ENCODE data around the gene ARMC2. TPM values are rescaled to one million over a fixed set of nuclear protein-coding genes. Genes with fewer than 3 reads are reported as not detected.
A peak's percentile ranks its signal among the peaks of the same experiment; 100 is the strongest.

Gene ARMC2
- total RNA-seq, 6 donors from 2014 or later: 4.1 to 24.0 (median 7.8) TPM

DNA sequence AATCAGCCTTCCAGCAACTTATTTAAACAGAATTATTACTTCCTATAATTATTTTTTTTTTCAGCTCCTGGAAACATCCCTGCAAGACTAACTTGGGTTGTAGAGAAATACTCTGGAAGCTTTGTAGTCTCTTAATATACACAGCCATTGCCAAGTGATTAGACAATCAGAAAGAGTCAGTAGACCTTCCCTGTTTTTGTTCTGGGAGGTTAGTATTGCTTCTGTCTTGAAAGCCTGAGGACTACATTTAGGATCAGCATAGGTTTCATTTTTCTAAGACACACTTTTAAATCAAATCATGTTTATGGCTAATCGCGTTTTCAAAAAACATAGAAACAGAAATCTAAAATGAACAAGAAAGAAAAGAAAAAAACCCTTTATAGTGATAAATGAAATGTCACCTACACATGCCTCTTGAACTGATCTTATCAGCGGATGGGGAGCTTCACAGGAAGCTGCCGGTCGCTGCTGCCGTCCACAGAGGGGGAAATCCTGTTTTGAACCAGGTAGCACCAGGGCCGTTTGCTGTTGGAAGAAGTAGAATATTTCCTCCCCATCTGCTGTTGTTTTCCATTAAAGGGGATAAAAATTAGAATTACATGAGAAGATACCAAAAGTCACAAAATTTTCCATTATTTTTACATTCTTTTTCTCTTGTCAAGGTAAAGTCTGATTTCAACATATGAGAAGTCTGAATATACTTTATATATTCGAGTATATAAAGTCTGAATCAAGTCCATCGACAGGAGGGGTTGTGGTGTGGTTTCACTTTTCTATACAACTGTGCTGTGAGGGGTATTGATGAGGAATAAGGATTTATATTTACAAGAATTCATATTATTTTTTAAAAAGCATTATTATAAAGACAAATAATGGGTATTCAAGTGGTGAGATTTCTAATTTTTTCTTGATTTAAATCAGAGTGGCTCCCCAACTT is 94.6 kb downstream of the ARMC2 start:
- Histone ChIP-seq H3K36me3 (no peaks in the 10 kb centered on the region), H3K4me3 (peak overlapping the region in 1 of 4 donors; percentile 7), H3K4me1 (peaks cover 35 to 55% (median 49%) of the 10 kb centered on the region in 4 donors), H3K27me3 (no peaks in the 10 kb centered on the region), H3K27ac (peak overlapping the region in 2 of 4 donors; percentile 81 to 84), H3K9me3 (no peaks in the 10 kb centered on the region)
- no peak for TF ChIP-seq EP300 (IDR thresholded peaks at IDR 0.05)
- 30 to 35% methylated on average over 9 of the region's 9 CpGs for WGBS, 2 donors
- ATAC-seq (ENCODE audit: low FRiP score in 2 of 2) (no peak), DNase-seq (no peak)

DNA sequence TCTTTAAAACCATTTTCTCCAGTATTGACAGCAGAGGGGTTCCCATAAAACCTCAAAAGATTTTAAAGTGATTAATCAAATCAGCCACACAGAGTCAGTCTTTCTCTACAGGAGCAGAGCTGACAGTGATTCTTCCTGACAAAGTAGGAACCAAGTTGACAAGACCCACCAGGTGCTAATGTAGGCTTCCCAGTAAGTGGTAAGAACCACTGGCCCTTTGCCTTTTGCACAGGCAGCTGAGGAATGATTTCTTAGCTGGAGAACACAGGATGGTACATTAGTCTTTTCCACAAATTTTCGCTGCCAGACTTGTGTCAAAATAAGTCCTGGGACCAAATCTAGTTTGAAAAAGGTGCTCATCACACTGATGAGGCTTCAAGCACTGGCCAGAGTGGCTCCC is 95.8 kb downstream of the ARMC2 start:
- H3K36me3 ChIP-seq: no peaks in the 10 kb centered on the region
- H3K27ac ChIP-seq: peak overlapping the region; percentile 72 to 84 (median 80)
- H3K4me1 ChIP-seq: peaks cover 44 to 67% (median 60%) of the 10 kb centered on the region in 4 donors
- H3K4me3 ChIP-seq: no peak overlapping the region
- TF ChIP-seq POLR2A (IDR thresholded peaks at IDR 0.05) (no peak), POLR2AphosphoS5 (IDR thresholded peaks at IDR 0.05) (no peak)
- TF ChIP-seq, protein P1, sequence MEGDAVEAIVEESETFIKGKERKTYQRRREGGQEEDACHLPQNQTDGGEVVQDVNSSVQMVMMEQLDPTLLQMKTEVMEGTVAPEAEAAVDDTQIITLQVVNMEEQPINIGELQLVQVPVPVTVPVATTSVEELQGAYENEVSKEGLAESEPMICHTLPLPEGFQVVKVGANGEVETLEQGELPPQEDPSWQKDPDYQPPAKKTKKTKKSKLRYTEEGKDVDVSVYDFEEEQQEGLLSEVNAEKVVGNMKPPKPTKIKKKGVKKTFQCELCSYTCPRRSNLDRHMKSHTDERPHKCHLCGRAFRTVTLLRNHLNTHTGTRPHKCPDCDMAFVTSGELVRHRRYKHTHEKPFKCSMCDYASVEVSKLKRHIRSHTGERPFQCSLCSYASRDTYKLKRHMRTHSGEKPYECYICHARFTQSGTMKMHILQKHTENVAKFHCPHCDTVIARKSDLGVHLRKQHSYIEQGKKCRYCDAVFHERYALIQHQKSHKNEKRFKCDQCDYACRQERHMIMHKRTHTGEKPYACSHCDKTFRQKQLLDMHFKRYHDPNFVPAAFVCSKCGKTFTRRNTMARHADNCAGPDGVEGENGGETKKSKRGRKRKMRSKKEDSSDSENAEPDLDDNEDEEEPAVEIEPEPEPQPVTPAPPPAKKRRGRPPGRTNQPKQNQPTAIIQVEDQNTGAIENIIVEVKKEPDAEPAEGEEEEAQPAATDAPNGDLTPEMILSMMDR (IDR thresholded peaks at IDR 0.05): no peak
- no peaks in the 10 kb centered on the region for H3K27me3 ChIP-seq
- 85 to 100% methylated on average over 1 of the region's 1 CpG for WGBS, 2 donors
- ATAC-seq (ENCODE audit: low FRiP score in 2 of 2): no peak
- no peak for DNase-seq
- H3K9me3 ChIP-seq: no peaks in the 10 kb centered on the region

DNA sequence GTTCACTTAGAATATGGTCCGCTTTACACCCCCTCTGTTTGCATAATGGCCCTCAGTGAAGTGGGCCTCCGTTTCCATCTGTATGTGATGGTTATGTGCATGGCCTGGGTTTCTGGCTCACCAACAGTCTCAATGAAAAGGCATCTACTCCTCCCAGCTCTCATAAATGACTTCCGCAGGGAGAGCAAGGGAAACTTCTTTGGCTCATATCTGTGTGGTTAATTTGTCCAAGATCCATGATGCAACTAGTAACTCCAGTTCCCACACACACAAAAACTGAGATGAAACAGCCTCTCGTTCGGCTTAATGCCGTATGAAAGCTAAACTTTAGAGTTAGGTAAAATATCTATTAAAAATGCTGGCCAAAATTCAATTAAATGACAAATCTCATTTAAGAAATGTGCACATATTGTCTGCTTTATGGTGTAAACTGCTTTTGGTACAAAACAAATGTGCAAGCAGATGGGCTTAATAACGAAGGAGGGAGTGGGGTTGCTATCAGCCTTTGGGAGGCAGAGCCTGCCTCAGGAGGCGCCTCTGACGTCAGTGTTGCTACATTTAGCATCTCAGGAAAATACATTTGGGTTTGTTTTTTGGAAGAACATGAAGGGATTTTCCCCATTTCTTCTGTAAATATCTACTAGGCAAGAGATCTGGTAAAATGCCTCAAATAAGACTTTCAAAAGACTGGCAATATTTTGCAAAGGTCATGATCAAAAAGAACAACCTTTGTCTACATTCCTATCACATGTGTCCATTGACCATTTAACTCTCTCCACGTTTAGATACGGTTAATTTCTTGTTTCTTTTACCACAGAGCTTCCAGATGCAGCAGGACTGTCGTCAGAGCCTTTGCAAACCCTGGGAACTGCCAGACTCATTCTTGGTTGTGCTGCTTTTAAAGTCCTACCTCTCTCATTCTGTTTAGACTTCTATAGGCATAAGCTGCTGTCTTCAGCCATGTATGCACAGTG is 96.8 kb downstream of the ARMC2 start:
- Histone ChIP-seq H3K27me3 (no peaks in the 10 kb centered on the region), H3K9me3 (no peaks in the 10 kb centered on the region), H3K4me3 (peak overlapping the region in 1 of 4 donors; percentile 7), H3K27ac (peak overlapping the region; percentile 72 to 84 (median 80)), H3K36me3 (no peaks in the 10 kb centered on the region), H3K4me1 (peaks cover 44 to 67% (median 60%) of the 10 kb centered on the region in 4 donors)
- 63 to 64% methylated on average over 12 of the region's 12 CpGs for WGBS, 2 donors
- TF ChIP-seq POLR2A (IDR thresholded peaks at IDR 0.05) (no peak), POLR2AphosphoS5 (IDR thresholded peaks at IDR 0.05) (no peak)
- no peak for DNase-seq
- ATAC-seq (ENCODE audit: low FRiP score in 2 of 2): peak; percentile 35 to 72

DNA sequence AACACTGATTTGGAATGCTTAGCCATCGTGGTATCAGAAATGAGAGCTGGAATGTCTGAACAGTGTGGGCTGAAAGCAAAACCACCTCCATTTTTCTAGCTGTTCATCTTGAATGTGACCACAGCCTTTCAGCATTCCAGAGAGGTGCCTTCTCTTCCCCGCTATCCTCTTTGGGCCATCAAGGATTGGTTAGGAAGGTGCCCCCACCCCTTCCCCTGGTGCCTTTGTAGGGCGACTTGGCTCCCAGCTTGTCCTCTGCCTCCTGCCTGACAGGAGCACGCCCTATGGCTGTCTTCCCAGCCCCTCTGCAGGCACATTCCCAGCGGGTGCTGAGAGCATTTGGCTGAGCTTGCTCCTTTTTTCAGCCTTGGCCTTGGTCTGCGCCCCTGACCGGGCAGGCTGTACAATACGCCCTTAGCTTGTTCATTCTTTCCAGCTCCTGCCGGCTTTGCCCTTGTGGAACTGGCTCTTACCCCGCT is 97.5 kb downstream of the ARMC2 start:
- Histone ChIP-seq H3K4me3 (peak overlapping the region in 1 of 4 donors; percentile 7), H3K27me3 (no peaks in the 10 kb centered on the region), H3K36me3 (no peaks in the 10 kb centered on the region), H3K27ac (peak overlapping the region; percentile 72 to 84 (median 80)), H3K4me1 (peaks cover 44 to 69% (median 60%) of the 10 kb centered on the region in 4 donors), H3K9me3 (no peaks in the 10 kb centered on the region)
- 45% methylated on average over 10 of the region's 10 CpGs for whole genome bisulfite sequencing, 2 donors
- TF ChIP-seq, protein P1 (IDR thresholded peaks at IDR 0.05): no peak
- TF ChIP-seq POLR2A (IDR thresholded peaks at IDR 0.05) (no peak), POLR2AphosphoS5 (IDR thresholded peaks at IDR 0.05) (peak in 1 of 2 donors; percentile 41)
- DNase-seq: peak in 1 of 2 donors; percentile 20
- peak; percentile 54 to 75 for ATAC-seq (ENCODE audit: low FRiP score in 2 of 2)

- no peak for ATAC-seq (ENCODE audit: low FRiP score in 2 of 2)
- TF ChIP-seq POLR2AphosphoS5 (IDR thresholded peaks at IDR 0.05) (peak in 1 of 2 donors; percentile 12), POLR2A (IDR thresholded peaks at IDR 0.05) (no peak)
- Histone ChIP-seq H3K9me3 (no peaks in the 10 kb centered on the region), H3K27ac (peak overlapping the region; percentile 29 to 84 (median 80)), H3K4me1 (peaks cover 48 to 78% (median 62%) of the 10 kb centered on the region in 4 donors), H3K36me3 (no peaks in the 10 kb centered on the region), H3K27me3 (no peaks in the 10 kb centered on the region), H3K4me3 (no peak overlapping the region)
- DNase-seq: no peak
- 27 to 44% methylated on average over 3 of the region's 3 CpGs for WGBS, 2 donors
These were observed 98.5 kb downstream of the ARMC2 start for GRCh38 chr6:108946695-108947094.
